Activated CD4-positive, alpha-beta T cell treated with anti-CD3 and anti-CD28 coated beads, Interleukin-2, amount 50 U/mL, for 16 hours (primary cell): ENCODE measurements around the gene SNRNP35.
A peak's percentile ranks its signal among the peaks of the same experiment; 100 is the strongest.
"Not testable (repeated sequence)": the region's sequence is repeated elsewhere in the genome, so short reads cannot be mapped to it uniquely, and the experiment has no call there.

Experiments
- DNase-seq: peaks from one replicate; pipeline ENCODE4 v3.0.0-alpha.2; 2020

SNRNP35 gene

DNA sequence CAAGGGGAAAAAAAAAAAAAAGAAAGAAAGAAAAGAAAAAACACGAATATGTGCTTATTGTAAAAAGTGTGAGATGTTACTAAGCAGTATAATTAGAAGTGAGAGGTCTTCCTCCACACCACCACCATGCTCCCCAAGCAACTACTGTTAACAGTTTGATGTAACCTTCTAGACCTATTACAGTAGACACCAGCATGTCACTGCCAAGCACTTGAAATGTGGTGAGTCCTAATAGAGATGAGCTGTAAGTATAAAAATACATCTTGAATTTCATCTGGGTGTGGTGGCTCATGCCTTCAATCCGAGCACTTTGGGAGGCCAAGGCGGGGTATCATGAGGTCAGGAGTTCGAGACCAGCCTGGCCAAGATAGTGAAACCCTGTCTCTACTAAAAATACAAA, 8.1 kb upstream of the SNRNP35 start:
- DNase-seq, result no peak

DNA sequence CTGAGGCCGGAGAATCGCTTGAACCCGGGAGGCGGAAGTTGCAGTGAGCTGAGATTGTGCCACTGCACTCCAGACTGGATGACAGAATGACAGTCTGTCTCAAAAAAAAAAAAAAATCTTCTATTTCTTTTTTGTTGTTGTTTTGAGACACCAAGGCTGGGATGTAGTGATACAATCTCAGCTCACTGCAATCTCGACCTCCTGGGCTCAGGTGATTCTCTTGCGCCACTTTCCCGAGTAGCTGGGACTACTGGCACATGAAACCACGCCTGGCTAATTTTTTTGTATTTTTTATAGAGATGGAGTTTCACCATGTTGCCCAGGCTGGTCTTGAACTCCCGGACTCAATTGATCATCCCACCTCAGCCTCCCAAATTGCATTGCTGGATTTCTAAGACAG, 7.3 kb upstream of the SNRNP35 start:
- DNase-seq, result no peak

DNA sequence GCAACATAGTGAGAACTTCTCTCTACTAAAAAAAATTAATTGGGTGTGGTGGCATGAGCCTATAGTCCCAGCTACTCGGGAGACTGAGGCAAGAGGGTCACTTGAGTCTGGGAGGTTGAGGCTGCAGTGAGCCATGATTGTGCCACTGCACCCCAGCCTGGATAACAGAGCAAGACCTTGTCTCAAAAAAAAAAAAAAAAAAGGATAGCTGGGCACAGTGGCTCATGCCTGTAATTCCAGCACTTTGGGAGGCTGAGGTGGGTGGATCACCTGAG, 5.7 kb upstream of the SNRNP35 start:
- DNase-seq, result not testable (repeated sequence)

DNA sequence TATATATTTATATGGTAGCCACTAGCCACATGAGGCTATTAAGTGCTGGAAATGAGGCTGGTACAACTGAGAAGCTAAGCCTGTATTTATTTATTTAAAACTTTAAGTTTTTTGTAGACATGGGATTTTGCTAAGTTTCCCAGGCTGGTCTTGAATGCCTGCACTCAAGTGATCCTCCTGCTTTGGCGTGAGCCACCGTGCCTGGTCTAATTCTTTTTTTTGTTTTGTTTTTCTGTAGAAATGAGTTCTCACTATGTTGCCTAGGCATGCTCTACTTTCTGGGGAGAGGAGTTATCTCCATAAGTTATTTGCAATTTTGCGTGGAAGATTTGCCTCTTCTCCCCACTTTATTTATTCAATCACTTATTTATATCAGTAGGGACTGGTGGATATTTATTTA, 4.8 kb upstream of the SNRNP35 start:
- DNase-seq, result no peak

DNA sequence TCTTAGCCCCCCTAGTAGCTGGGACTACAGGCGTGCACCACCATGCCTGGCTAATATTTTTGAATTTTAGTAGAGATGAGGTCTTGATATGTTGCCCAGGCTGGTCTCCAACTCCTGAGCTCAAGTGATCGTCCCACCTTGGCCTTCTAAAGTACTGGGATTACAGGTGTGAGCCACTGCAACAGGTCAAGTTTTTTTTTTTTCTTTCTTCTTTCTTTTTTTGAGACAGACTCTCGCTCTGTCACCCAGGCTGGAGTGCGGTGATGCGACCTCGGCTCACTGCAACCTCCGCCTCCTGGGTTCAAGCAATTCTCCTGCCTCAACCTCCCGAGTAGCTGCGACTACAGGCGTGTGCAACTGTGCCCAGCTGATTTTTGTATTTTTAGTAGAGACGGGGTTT, 5.2 kb downstream of the SNRNP35 start:
- not testable (repeated sequence) for DNase-seq

DNA sequence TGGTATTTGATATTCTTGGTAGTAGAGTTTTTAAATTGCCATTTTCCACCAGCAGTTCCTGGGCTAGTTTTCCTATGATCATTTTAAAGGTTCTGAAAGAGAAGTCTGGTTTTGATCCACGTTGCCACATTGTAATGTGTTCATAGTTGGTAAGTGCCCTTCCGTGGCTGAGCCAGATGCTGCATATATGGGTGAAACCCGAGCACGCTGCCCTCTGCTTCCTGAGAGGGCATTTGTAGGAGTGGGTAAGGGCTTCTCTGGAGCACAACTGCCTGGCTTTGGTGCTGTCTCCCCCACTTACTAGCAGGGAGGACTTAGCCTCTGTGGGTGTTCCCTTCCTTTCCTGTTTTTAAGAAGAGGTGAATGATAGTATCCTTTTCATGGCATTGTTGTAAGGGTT, 7.1 kb downstream of the SNRNP35 start:
- no peak for DNase-seq

DNA sequence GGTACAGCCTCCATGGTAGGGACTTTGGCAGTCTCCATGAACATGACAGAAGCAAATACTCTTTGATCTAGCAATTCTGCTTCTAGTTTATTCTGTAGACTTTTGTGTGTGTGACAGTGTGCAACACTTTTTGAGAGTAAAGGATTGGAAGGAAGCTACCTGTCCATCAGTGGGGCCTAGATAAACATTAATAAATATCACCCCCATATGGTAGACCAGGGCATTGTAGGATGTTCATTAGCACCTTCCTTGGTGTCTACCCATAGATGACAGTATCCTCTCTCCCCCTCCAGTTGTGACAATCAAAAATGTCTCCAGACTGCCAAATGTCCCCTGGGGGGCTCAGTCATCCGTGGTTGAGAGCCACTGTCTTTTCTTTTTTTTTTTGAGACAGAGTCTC, 10.8 kb downstream of the SNRNP35 start:
- DNase-seq, result peak; percentile 23

DNA sequence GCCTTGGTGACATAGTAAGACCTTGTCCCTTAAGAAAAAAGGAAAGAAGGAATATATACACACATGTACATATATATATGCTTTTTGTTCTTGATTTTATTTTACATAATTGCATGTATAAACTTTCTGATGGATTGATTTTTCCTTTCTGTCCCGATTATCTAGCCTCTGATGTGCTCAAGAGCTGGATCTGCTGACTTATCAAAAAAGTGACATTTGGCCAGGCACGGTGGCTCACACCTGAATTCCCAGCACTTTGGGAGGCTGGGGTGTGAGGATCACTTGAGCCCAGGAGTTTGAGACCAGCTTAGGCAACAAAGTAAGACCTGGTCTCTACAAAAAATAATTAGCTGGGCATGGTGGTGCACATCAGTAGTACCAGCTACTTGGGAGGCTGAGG, 12.0 kb downstream of the SNRNP35 start:
- no peak for DNase-seq

DNA sequence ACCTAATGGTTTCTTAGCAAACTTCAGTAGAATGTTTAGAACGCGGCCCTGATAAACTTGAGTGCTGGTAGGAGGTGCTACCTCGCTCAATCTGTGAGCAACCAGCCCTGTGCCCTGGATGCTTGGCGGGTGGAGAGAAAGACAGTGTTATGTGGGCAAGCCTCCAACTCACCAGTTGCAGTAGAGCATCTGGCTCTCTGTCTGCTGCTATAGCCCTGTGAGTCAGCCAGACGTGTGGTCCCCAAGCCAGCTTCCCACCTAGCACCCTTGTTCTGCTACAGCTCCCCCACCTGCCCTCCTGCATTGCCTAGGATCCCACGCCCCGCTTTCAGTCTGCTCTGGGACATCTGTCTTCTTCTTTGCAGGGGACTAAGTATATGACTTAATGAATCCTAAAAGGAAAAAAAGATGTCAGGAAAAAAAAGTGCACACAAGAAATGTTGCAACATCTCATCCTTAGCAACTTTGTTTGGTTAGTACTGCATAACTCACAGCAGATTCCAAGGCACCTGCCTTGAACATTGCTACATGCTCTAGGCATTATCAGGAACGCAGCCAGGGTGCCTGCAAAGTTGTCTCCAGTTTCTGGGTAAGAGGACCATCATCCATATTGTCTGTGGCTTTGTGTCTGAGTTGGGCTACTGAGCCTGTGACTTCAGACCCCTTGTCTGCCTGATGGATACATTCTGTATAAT, 13.6 kb downstream of the SNRNP35 start:
- DNase-seq, result no peak

DNA sequence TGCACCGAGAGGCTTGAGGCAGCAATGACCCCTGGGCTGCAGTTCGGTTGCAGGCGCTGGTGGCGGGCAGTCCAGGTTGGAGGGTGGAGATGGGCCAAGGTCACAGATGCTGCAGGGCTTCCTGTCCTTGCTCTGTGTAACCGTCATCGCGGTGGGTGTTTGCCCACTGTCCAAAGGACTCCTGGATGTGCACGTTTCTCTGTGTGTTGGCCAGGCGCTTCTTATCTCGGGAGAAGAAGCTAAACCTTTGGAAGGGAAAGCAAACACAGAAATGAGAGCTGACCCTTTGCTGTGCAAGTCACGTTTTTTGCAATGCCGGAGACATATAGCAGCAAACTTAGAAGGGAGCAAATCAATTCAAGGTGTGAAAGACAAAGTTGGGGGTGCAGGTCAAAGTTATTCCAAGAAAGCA, 14.5 kb downstream of the SNRNP35 start:
- no peak for DNase-seq

DNA sequence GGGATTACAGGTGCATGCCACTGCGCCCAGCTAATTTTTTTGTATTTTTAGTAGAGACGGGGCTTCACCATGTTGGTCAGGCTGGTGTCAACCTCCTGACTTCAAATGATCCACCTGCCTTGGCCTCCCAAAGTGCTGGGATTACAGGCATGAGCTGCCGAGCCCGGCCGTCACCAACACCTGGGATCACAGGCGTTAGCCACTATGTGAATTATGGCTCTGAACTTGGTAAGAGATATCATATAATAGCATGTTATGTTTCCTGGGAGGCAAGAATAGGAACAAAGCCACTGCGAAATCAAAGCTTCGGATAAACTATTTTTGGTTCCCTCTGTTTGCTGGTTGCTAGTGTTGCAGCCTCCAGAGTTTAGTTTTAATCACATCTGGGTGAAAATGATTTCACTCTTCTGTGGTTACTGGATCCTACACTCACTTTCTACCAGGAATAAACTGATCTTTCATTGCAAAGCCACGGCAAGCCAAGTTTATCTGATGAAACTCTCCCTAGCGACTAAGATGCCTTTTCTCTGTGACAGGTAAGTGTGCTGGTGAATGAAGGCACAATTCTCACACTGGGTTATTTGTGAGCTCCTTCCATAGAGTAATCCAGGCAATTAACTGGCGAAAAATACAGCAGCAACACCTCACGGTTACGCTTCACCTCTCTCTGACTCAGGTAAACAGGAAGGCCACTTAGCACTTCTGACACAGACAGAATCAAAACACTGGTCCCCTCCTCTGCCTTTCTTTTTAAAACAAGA, 16.7 kb downstream of the SNRNP35 start:
- no peak for DNase-seq

DNA sequence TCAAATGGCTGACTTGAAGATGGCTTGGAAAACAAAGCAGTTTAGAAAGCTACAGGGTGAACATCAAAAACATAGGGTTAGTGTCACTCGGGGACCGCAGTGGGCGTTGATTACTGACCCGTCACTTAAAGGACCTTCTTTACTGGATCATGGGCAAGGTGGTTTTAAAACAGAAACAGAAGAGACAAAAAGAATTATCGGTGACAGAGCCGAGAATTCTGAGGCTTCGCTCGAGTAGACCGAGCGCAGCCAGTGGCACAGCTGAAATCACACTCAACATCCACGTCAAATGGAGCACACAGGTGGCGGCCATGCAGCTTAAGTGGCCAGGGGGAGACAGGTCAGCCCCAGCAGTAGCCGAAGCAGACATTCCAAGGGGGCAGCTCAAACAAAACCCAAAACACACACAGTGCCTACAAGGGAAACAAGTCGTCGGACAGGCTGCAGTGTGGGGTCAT, 17.3 kb downstream of the SNRNP35 start:
- DNase-seq, result no peak

DNA sequence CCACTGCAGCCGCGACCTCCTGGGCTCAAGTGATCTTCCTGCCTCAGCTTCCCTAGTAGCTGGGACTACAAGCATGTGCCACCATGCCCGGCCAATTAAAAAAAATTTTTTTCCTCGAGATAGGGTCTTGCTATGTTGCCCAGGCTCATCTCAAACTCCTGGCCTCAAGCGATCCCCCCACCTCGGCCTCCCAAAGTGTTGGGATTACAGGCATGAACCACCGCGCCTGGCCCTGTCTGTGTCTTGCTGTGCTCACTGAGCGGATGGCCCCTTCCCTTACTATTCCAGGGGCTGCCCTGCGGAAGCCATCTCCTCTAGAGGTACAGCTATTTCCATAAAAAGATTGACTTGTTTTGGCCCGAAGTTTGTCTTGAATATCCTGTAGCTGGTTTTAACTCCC, 20.1 kb downstream of the SNRNP35 start:
- no peak for DNase-seq

DNA sequence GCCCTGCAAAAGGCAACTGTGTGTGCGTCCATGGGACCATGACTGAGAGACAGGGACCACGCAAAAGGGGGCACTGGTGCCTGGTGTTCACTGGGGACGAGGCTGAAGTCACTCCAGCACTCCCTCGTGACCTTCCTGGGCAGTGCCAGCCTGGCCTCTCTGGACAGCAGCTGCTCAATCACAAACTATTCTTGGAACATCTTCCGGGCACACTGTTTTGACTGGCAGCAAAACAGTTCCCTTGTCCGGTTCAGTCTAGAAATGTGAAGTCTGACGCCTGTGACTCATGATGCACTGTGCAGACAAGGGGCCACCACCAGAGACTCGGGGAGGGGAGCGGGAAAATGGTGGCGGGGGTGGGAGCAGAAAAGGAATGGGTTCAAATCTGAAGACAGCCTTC, 20.8 kb downstream of the SNRNP35 start:
- DNase-seq, result no peak

DNA sequence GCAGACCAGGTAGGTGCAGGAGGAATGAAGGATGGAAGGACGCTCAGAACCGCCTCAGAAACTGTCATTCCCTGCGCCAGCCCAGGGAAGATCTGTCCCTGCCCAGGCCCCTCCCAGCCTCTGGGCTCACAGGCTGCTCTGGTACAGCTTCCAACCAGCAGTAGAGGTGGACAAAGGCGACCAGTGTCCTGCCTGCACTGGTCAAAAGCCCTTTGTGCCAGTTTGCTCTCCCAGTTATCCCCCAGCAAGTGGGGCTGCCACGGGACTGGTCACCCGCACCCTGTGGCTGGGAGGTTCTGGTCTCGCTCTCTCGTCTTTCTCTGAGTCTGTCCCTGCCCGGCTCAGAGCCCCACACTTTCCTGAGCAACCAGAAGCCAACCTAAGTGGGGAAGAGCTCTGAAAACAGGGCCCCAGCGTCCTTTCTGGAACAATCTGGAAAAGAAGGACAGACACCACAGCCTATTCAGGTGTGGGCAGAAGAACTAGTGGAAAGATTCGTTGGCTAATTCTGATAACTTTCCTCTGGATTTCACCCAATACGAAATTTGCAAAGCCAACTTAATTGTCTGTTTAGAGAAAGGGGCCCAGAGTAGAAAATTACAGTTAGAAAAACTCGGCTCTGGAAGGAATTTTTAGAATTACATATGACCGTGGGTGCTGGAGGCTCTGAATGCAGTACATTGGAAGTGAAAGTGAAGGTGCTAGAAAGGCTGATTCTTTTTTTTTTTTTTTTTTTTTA, 21.7 kb downstream of the SNRNP35 start:
- no peak for DNase-seq

DNA sequence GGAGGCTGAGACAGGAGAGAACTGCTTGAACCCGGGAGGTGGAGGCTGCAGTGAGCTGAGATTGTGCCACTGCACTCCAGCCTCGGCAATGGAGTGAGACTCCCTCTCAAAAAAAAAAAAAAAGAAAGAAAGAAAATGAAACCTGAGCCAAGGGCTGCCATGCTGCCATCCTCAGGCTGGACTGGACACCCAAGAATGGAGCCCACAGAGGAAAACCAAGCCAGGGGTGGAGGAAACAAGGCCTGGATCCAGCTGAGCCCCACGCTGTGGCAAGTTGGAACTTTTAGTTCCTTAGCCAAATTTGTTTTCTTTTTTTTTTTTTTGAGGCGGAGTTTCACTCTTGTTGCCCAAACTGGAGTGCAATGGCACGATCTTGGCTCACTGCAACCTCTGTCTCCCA, 23.3 kb downstream of the SNRNP35 start:
- not testable (repeated sequence) for DNase-seq

DNA sequence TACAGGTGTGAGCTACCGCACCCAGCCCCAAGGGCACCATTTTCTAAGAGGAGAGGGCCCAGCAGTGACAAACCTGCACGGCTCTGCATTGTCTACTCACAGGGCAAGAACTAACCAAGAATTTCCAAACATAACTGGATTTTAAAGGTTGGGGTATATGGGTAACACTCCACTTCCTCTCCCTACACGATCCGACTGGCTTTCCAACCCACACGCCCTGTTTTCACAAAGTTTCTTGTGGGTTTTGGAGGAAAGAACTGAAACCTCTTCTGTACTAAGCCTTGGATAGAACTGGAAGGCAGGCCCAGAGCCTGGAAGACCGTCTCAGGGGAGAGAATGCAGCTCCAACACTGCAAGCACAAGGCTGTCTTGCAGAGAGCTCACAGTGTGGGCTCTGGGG, 24.9 kb downstream of the SNRNP35 start:
- no peak for DNase-seq

DNA sequence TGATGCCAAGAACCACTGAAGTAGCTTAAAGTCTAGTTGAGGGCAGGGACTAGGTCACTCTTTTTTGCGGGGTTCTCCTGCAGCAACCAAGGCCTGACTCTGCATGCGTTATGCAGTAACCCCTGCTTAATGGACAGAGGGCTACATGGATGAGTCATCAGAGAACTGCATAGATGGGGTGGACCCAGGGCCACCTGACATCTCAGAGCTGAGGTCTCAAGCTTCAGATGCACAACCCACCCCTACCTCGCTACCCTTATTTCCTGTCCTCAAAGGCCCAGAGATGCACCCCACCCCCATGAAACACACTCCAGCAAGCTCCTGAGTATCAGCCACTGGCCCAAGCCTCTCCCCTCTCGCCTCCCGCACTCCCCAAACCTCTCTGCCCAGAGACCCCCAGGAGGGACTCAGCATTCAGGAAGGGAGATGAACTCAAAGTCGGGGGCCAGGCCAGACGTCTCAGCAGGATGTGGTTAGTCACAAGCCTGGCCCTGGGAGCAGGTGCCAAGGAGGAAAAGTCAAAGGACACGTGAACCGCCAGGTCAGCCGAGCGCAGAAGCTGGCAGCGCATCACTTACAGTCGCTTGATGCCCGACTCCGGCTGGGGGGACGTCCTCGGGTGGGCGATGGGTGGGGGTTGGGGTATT, 25.8 kb downstream of the SNRNP35 start:
- no peak for DNase-seq

DNA sequence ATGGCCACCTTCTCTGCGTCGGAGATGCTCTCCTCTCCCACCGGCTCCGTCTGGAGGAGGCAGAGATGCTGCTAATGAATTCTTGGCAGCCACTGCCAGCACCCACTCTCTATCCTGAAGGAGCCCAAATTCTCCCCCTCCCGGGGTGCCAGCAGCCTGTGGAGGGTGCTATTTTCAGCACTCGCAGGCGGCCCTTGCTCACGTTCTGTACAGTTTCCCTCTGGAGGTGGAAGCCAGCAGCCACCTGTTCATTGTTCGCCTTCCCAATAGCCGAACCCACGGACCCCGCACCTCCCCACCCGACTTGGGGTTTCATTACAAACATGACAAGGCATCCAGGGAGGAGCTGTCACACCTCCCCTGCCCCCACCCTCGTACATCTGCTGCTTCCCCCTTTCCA, 27.8 kb downstream of the SNRNP35 start:
- DNase-seq, result no peak

DNA sequence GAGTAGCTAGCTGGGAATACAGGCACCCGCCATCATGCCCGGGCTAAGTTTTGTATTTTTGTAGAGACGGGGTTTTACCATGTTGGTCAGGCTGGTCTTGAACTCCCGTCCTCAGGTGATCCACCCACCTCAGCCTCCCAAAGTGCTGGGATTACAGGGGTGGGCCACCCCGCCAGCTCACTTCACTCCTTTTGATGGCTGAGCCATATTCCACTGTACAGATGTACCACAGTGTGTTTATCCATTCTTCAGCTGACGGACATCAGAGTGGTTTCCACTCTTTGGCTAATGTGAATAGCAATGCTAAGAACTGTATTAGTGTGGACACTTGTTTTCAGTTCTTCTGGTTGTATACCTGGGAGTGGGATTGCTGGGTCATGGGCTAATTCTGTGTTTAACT, 29.5 kb downstream of the SNRNP35 start:
- no peak for DNase-seq

DNA sequence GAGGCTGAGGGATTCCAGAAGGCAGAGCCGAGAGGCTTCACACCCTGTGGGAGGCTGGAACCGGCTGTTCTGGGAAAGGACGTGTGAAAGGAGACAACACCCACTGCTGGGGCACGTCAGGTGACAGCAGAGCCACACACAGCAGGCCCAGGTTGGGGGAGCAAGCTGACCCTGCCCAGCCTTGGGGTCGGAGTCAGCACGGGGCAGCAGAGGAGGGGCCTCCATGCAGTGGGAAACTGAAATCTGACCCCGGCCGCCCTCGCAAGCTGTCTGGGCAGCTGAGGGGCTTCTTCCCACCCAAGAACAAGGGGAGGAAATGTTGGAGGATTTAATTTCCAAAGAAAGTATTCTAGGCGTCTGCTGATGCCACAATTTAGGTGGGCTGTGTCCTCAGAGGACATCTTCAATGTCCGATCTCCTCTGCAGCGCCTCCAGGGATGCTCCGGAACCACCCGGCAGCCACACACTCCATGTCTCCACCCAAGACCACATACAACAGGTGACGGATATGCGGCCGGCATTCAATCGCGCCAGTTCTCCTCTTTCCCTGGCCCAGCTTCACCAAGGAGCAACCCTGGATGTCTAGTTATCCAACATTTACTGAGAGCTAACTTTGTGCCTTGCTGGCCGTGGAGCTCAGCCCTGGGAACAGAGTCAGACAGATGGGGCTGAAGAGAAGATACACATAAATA, 30.7 kb downstream of the SNRNP35 start:
- no peak for DNase-seq

DNA sequence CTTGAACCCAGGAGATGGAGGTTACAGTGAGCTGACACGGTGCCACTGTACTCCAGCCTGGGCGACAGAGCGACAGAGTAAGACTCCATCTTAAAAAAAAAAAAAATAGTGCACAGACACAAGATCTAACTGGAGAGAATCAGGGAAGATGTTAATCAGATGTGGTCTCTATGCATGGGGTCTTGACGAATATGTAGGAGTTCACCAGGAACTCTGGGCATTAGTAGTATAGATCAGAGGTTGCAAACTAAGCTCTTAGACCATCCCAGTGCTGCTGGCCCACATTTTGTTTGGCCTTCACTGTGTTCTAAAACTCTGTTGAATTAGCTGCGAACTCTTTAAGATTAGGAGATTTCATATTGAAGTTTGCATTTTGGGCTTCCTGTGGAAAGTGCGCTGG, 31.6 kb downstream of the SNRNP35 start:
- no peak for DNase-seq

DNA sequence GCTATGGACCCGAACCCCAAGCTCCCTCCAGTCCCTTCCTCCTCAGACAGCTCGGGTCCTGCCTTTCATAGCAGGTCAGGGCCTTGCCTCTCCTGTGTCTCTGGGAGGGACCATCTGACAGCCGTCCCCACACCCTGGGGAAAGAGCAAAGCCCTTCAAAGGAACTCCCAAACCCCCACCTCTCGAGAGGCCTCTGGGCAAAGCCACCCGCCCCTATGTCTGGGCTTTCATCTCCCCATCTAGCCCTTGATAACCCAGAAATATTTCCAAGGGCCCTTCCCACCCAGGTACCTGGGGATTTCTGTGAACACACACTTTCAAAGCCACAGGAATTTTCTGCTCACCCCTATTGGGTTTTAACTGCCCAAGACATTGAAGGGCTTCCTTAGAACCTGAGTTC, 32.1 kb downstream of the SNRNP35 start:
- DNase-seq, result no peak
